Suprapubic skin (tissue), 4 donors: ENCODE measurements around the gene AOX1. TPM values are rescaled to one million over a fixed set of nuclear protein-coding genes. Genes with fewer than 3 reads are reported as not detected.
"Not testable (repeated sequence)": the region's sequence is repeated elsewhere in the genome, so short reads cannot be mapped to it uniquely, and the experiment has no call there.

ENCODE experiments used
- DNase-seq, 2 donors: peaks; one replicate each; pipeline ENCODE4 v3.0.0-alpha.2; 2019; ENCODE audit warnings: low spot score in 2 of 2
- H3K27ac ChIP-seq: fragments of 200-600 bp; sonication (generic); one replicate; pipeline ENCODE4 v1.5.1; 2019
- H3K27me3 ChIP-seq: fragments of 200-600 bp; sonication (generic); one replicate; pipeline ENCODE4 v1.5.1; 2019
- H3K36me3 ChIP-seq: fragments of 200-600 bp; sonication (generic); one replicate; pipeline ENCODE4 v1.5.1; 2019
- H3K4me1 ChIP-seq: fragments of 200-600 bp; sonication (generic); one replicate; pipeline ENCODE4 v1.5.1; 2019
- H3K4me3 ChIP-seq: fragments of 200-600 bp; sonication (generic); one replicate; pipeline ENCODE4 v1.5.1; 2019; ENCODE audit warnings: mild to moderate bottlenecking
- H3K9me3 ChIP-seq: fragments of 200-600 bp; sonication (generic); one replicate; pipeline ENCODE4 v1.5.1; 2019
- EP300 ChIP-seq: sonication (generic); formaldehyde crosslinking; IDR thresholded peaks from one replicate; pipeline ENCODE4 v1.6.1; 2017; ENCODE audit warnings: antibody characterized with exemption
- POLR2A ChIP-seq, 2 donors: fragments of 450-650 bp; IDR thresholded peaks; one replicate each; pipeline ENCODE4 v1.6.1; 2017; ENCODE audit warnings: antibody characterized with exemption in 2 of 2, mild to moderate bottlenecking in 2 of 2, moderate library complexity in 2 of 2
- POLR2AphosphoS5 ChIP-seq, 3 donors: sonication (generic); formaldehyde crosslinking; IDR thresholded peaks; one replicate each; pipeline ENCODE4 v1.6.1; 2017; ENCODE audit warnings: antibody characterized with exemption in 3 of 3
- WGBS: methylation state at CpG from one replicate; pipeline ENCODE4 v1.1.5; 2018; 5-methylcytosine and 5-hydroxymethylcytosine counted together
- total RNA-seq, 4 donors: library from RNA; depleted of rRNA; stranded (reverse); fragments of >200 nt; gene quantifications; one replicate each; pipeline ENCODE4 v1.1.0, GENCODE V29; 2016
- TF ChIP-seq, protein P1 (sequence below), 2 donors: fragments of 200-600 bp in 1 of 2; fragments of 450-650 bp in 1 of 2; sonication (generic) in 1 of 2; IDR thresholded peaks; one replicate each; pipeline ENCODE4 v1.5.1; 2016 to 2019; ENCODE audit warnings: antibody characterized with exemption in 2 of 2, mild to moderate bottlenecking in 1 of 2, moderate library complexity in 1 of 2

Gene AOX1
- total RNA-seq, 4 donors from 2014 or later, result 20.1 to 46.9 (median 30.4) TPM

DNA sequence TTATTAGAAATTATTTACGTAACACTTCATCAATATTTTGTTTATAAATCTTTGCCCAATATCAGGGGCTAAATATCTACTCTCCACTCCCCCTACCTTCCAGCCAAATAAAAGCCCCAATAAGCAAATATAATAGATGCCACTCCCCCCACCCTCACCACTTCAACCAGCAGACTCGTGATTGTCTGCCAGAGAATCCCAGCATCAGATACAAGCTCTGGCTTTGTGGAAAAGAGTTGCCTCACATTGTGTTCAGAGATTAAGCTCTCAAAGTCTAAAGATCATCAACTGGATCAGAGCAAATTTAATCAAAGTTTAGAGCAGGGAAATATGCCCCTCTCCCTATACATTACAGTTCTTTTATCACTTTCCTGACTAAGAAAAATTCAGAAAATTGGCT, 39.5 kb downstream of the AOX1 start:
- Histone ChIP-seq H3K27ac (no peak overlapping the region), H3K4me1 (no peaks in the 10 kb centered on the region), H3K9me3 (no peaks in the 10 kb centered on the region), H3K4me3 (no peak overlapping the region), H3K27me3 (no peaks in the 10 kb centered on the region), H3K36me3 (peaks cover 25% of the 10 kb centered on the region)
- no peak for TF ChIP-seq EP300
- no peak for TF ChIP-seq POLR2A (IDR thresholded peaks at IDR 0.05)
- TF ChIP-seq, protein P1, sequence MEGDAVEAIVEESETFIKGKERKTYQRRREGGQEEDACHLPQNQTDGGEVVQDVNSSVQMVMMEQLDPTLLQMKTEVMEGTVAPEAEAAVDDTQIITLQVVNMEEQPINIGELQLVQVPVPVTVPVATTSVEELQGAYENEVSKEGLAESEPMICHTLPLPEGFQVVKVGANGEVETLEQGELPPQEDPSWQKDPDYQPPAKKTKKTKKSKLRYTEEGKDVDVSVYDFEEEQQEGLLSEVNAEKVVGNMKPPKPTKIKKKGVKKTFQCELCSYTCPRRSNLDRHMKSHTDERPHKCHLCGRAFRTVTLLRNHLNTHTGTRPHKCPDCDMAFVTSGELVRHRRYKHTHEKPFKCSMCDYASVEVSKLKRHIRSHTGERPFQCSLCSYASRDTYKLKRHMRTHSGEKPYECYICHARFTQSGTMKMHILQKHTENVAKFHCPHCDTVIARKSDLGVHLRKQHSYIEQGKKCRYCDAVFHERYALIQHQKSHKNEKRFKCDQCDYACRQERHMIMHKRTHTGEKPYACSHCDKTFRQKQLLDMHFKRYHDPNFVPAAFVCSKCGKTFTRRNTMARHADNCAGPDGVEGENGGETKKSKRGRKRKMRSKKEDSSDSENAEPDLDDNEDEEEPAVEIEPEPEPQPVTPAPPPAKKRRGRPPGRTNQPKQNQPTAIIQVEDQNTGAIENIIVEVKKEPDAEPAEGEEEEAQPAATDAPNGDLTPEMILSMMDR (IDR thresholded peaks at IDR 0.05), result no peak
- no peak for TF ChIP-seq POLR2AphosphoS5 (IDR thresholded peaks at IDR 0.05)
- 81% methylated on average over 2 of the region's 2 CpGs for WGBS
- DNase-seq, result no peak

DNA sequence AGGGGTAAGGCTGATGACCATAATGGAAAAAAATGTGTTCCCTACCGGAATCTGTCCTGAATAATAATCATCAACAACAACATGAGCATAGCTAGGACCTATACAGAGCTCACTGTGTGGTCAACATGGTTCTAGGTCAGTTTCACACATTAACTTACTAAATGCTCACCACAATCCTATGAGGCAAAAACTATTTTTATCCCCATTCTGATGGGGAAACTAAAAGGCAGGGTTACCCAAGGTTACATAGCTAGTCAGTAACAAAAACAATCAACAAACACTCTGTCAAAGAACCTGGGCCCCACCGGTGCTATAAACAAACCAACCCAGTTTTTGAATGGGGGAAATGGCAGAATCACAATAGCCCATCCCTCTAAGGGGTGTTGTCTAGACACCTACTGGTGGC, 40.1 kb downstream of the AOX1 start:
- DNase-seq, result no peak
- H3K27me3 ChIP-seq, result no peaks in the 10 kb centered on the region
- H3K4me3 ChIP-seq, result no peak overlapping the region
- H3K27ac ChIP-seq, result no peak overlapping the region
- H3K36me3 ChIP-seq, result peaks cover 25% of the 10 kb centered on the region
- H3K4me1 ChIP-seq, result no peaks in the 10 kb centered on the region
- 70% methylated on average over 2 of the region's 2 CpGs for WGBS
- no peaks in the 10 kb centered on the region for H3K9me3 ChIP-seq
- TF ChIP-seq EP300 (no peak), POLR2A (IDR thresholded peaks at IDR 0.05) (no peak), POLR2AphosphoS5 (IDR thresholded peaks at IDR 0.05) (no peak)
- TF ChIP-seq, protein P1 (IDR thresholded peaks at IDR 0.05), result no peak

DNA sequence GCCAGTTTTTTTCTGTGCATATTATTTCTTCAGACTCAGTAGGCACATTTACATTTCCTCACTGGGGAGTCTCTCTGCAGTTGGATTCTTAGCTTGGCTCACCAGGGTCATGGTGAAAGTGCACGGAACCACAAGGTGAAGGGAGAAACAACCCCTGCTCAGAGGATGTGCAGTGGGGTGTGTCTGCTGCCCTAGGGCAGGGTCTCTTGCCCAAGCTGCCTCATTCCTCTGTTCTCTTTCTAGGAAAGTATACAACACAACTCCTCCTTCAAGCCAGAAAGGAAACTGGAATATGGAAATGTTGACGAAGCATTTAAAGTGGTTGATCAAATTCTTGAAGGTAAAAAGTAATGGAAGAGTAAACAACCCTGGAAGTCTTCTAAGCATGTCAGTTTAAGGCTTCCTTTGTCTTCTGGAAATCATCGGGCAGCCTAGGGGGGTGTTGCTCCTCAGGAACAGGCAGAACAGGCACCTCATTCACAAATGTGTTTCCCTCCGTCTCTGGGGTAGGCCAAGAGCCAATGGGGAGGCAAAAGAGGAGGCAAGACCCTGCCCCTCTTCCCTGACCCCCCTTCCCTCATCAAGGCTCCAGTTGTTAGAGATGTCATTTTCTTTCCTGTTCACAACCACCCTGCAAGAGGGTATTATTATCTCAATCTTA, 41.4 kb downstream of the AOX1 start:
- H3K27me3 ChIP-seq, result no peaks in the 10 kb centered on the region
- peaks cover 25% of the 10 kb centered on the region for H3K36me3 ChIP-seq
- WGBS, result 55% methylated on average over 4 of the region's 4 CpGs
- no peak overlapping the region for H3K4me3 ChIP-seq
- H3K27ac ChIP-seq, result no peak overlapping the region
- TF ChIP-seq EP300, result no peak
- TF ChIP-seq, protein P1 (IDR thresholded peaks at IDR 0.05), result no peak
- TF ChIP-seq POLR2AphosphoS5 (IDR thresholded peaks at IDR 0.05), result no peak
- no peak for TF ChIP-seq POLR2A (IDR thresholded peaks at IDR 0.05)
- DNase-seq, result no peak
- no peaks in the 10 kb centered on the region for H3K9me3 ChIP-seq
- no peaks in the 10 kb centered on the region for H3K4me1 ChIP-seq

DNA sequence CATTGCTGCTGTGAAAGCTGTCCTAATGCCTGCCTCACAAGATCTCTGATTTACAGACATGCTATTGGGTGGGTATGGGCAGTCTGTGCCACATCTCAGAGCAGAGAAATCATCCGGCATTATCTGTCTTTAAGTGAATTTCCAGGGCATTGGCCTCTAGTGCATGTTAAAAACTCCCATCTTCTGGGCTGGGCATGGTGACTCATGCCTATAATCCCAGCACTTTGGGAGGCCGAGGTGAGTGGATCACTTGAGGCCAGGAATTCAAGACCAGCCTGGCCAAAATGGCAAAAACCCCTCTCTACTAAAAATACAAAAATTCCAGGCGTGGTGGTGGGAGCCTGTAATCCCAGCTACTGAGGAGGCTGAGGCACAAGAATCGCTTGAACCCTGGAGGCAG, 42.6 kb downstream of the AOX1 start:
- H3K27me3 ChIP-seq, DNase-seq, H3K4me3 ChIP-seq, H3K4me1 ChIP-seq, H3K27ac ChIP-seq, H3K9me3 ChIP-seq: not testable (repeated sequence)
- peaks cover 23% of the 10 kb centered on the region for H3K36me3 ChIP-seq
- 78% methylated on average over 4 of the region's 4 CpGs for WGBS

DNA sequence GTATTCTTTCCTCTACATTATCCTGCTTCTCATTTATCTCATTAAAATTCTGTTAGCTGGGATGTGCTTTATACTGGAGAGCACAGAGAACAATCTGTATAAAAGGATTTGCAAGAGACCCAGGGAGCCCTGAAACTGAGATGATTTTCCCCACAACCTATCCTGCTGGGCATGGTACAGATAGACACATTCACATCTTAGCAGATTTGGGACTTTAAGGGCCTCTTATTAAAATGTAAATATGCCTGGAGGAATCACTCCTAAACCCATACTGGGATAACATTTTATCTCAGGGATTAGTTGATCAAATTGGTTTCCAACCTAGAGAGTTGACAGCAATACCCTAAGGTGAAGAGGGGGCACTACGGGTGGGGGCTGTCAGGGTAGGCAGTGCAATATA, 45.5 kb downstream of the AOX1 start:
- H3K36me3 ChIP-seq, result peaks cover 16% of the 10 kb centered on the region
- no peaks in the 10 kb centered on the region for H3K27me3 ChIP-seq
- 70% methylated on average over 1 of the region's 1 CpG for WGBS
- H3K4me1 ChIP-seq, result no peaks in the 10 kb centered on the region
- H3K4me3 ChIP-seq, result no peak overlapping the region
- no peak for DNase-seq
- TF ChIP-seq, protein P1 (IDR thresholded peaks at IDR 0.05), result no peak
- TF ChIP-seq POLR2AphosphoS5 (IDR thresholded peaks at IDR 0.05) (no peak), POLR2A (IDR thresholded peaks at IDR 0.05) (no peak), EP300 (no peak)
- no peaks in the 10 kb centered on the region for H3K9me3 ChIP-seq
- H3K27ac ChIP-seq, result no peak overlapping the region
